ENCODE data around the gene NFIX. TPM values are rescaled to one million over a fixed set of nuclear protein-coding genes. Genes with fewer than 3 reads are reported as not detected.

Gene NFIX
- total RNA-seq, 4 donors from 2014 or later: 39.8 to 55.8 (median 48.2) TPM

GRCh38 chr19:13006431-13007281 lies 11.4 kb downstream of the NFIX start:
- DNase-seq (ENCODE audit: low spot score in 2 of 2): no peak
- 61% methylated on average over 23 to 28 of the region's 28 CpGs for WGBS, 2 donors

GRCh38 chr19:13007292-13008045 lies 12.2 kb downstream of the NFIX start:
- Histone ChIP-seq H3K27me3 (peaks cover 0 to 6% of the 10 kb centered on the region in 2 donors), H3K36me3 (peaks cover 0 to 4% (median 0%) of the 10 kb centered on the region in 3 donors), H3K4me1 (peaks cover 0 to 97% (median 46%) of the 10 kb centered on the region in 4 donors), H3K9me3 (no peaks in the 10 kb centered on the region), H3K4me3 (no peak overlapping the region), H3K27ac (peak overlapping the region in 2 of 4 donors; percentile 53 to 67)
- peak in 1 of 2 donors; percentile 54 for DNase-seq (ENCODE audit: low spot score in 2 of 2)
- 31 to 47% methylated on average over 17 of the region's 17 CpGs for WGBS, 2 donors
- TF ChIP-seq POLR2A (IDR thresholded peaks at IDR 0.05): no peak
- TF ChIP-seq EP300 (IDR thresholded peaks at IDR 0.05): no peak
- no peak for TF ChIP-seq CTCF (IDR thresholded peaks at IDR 0.05)

More at GRCh38 chr19:13006431-13007281, 11.4 kb downstream of the NFIX start:
- Histone ChIP-seq H3K4me1 (peaks cover 0 to 97% (median 44%) of the 10 kb centered on the region in 4 donors), H3K27me3 (no peaks in the 10 kb centered on the region), H3K27ac (peak overlapping the region; percentile 18 to 67 (median 24)), H3K4me3 (no peak overlapping the region), H3K36me3 (peaks cover 0 to 4% (median 0%) of the 10 kb centered on the region in 3 donors), H3K9me3 (no peaks in the 10 kb centered on the region)
- no peak for TF ChIP-seq POLR2A (IDR thresholded peaks at IDR 0.05)
- TF ChIP-seq CTCF (IDR thresholded peaks at IDR 0.05): no peak
- no peak for TF ChIP-seq EP300 (IDR thresholded peaks at IDR 0.05)

GRCh38 chr19:13008926-13009787 lies 13.9 kb downstream of the NFIX start:
- H3K27ac ChIP-seq: peak overlapping the region in 2 of 4 donors; percentile 10 to 71
- H3K4me3 ChIP-seq: no peak overlapping the region
- DNase-seq (ENCODE audit: low spot score in 2 of 2): no peak

More at GRCh38 chr19:13008926-13009787, 13.9 kb downstream of the NFIX start:
- peaks cover 0 to 4% (median 0%) of the 10 kb centered on the region in 3 donors for H3K36me3 ChIP-seq
- 86 to 88% methylated on average over 25 to 28 of the region's 28 CpGs for WGBS, 2 donors
- peaks cover 0 to 97% (median 54%) of the 10 kb centered on the region in 4 donors for H3K4me1 ChIP-seq
- TF ChIP-seq POLR2A (IDR thresholded peaks at IDR 0.05) (no peak), EP300 (IDR thresholded peaks at IDR 0.05) (no peak), CTCF (IDR thresholded peaks at IDR 0.05) (no peak)
- peaks cover 0 to 11% of the 10 kb centered on the region in 2 donors for H3K27me3 ChIP-seq
- H3K9me3 ChIP-seq: no peaks in the 10 kb centered on the region

Data from tibial nerve (tissue), 4 donors.